Anterior cingulate cortex (tissue), 58 donors: ENCODE results near the gene GPATCH11.

Experiments
- DNase-seq, 58 donors: peaks; one replicate each; lab custom pipeline; 2025; lab: John Stamatoyannopoulos, UW

Gene GPATCH11

DNA sequence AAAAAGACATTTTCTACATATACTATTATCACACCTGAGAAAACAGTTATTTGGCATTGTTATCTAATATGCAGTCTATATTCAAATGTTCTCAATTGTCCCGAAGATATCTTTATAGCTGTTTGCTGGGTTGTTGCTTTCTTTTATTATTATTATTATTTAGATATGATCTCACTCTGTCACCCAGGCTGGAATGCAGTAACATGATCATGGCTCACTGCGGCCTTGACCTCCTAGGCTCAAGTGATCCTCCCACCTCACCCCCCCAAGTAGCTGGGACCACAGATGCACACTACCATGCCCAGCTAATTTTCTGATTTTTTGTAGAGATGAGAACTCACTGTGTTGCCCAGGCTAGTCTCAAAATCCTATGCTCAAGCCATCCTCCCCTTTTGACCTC lies 19.9 kb downstream of the GPATCH11 start:
- no peak for DNase-seq

DNA sequence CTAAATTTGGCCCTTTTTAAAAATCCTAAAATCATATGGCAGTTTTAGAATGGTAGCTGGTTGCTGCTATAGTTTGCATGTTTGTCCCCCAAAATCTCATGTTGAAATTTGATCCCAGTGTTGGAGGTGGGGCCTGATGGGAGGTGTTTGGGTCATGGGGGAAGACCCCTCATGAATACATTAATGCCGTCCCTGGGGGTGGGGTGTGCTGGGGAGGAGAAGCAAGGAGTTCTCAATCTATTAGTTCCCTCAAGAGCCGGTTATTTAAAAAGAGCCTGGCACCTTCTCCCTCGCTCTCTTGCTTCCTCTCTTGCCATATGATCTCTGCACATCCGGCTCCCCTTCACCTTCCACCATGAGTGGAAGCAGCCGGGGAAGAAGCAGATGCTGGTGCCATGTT lies 20.8 kb downstream of the GPATCH11 start:
- no peak for DNase-seq

DNA sequence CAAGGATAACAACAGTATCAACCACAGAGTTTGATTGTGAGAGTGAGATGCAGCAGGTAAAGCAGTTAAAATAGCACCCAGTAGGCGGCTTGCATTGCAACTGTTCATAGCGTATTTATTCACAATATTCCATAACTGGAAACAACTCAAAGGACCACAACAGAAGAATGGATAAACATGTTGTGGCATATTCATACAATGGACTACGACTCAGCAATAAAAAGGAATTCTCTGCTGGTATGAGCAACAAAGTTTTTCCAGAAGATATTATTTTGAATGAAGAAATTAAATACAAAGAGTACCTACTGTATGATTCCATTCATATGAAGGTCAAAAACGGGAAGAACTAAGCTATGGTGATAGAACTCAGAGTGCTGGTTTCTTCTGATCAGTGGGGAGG lies 25.2 kb downstream of the GPATCH11 start:
- DNase-seq: no peak

DNA sequence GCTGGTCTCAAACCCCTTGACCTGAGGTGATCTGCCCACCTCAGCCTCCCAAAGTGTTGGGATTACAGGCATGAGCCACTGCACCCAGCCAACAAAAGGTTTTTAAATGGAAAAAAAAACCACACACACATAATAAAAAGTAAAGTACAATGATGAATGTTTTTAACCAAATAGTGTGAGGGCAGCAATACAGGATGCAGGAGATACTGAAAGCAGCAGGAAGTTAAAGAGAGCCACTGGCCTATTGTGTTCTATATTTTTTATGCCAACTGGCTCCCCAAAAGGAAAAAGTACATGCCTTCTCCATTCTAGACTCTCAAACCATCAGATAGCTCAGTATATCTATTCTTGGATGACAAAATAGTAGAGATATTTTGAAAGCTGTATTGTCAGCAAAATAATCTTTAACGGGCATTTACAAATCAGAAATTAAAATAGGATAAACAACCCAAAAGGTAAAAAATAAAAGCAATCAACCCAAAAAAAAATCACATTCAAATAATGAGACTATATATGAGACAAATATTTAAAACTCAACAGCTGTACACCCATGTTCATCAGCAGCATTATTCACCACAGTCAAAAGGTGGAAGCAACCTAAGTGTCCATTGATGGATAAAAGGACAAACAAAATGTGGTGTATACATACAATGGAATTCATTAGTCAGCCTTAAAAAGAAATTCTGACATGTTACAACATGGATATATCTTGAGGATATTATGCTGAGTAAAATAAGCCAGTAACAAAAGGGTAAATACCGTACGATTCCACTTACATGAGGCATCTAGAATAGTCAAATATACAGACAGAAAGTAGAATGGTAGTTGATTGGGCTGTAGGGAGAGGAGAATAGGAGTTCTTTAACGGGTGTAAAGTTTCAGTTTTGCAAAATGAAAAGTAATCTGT lies 26.2 kb downstream of the GPATCH11 start:
- no peak for DNase-seq

DNA sequence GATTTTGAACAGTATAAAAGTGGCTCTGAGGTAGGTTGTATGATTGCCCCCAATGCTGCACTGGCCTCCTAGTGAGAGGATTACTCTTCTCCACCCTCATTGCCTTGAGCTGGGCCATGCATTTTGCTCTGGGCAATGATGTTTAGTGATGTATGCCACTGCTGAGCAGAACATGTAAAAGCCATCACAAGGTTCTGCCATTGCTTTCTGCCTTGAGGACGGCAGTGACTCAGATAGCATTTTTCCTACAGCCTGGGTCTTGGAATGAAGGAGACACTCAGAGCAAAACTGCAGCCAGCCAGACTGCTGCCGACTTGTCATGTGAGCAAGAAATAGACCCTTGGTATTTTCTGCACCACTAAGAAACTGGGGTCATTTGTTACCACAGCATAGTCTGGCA lies 27.6 kb downstream of the GPATCH11 start:
- DNase-seq: no peak

DNA sequence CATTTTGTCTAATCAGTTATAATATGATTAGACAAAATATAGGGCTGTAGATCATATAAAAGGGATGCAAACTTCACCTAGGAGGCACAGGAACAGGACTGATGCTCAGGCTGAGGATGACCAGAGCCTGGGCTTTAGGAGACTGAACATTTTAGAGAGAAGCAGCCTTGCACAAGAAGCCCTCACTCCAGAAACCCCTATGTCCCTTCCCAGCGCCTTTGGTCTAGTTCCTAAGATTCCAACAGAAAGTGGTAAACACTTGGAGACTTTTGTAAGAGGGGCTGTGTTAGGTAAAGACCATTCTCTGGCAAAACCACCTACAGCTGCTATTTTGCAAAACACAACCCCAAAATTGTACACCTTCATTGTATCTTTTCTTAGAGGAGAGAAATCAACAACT lies 33.2 kb downstream of the GPATCH11 start:
- no peak for DNase-seq

DNA sequence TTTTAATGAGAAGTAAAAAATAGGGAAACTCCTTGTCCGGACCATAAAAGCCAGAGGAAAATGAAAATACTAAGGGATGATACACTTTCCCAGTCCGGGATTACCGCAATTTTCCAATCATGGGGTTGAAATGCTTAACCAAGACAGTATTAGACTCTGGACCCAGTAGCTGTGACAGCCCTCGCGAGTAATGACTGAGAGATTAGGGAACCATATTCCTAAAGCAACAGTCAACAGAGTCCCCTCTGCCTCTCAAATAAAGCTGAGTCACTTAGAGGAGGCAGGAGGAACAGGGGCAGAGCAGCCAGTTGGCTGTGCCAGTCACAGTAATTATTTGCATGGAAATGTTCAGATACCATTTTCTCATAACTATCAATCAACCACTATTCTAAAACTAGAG lies 34.8 kb downstream of the GPATCH11 start:
- no peak for DNase-seq

DNA sequence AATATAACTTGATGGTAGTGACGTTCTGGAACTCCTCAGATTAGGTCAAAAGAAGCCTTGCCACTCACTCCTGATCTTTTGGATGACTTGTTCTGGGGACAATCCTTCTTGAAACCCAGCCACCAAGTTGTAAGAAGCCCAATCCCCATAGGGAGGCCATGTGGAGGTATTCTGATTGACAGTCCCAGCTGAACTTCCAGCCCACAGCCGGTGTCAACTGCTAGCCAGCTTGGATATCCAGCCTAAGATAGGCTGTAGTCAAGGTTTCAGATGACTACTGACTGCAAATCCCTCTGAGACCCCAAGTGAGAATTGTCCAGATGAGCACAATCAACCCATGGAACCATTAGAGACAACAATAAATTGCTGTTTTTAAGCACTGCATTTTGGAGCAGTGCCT lies 41.1 kb downstream of the GPATCH11 start:
- DNase-seq: no peak

DNA sequence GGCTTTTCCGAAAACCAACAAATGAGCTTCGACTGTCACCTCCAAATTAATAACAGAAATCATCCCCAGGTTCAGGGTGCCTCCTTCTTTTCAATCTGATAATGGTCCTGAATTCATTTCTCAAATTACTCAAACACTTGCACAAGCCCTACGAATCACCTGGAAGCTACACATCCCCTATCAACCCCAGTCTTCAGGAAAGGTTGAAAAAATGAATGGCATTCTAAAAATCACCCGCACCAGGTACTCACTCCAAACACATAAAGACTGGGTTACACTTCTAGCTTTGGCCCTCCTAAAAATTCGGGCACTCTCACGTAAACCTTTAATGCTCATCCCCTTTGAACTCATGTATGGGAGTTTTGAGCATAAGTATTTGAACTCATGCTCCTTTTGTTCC lies 48.6 kb downstream of the GPATCH11 start:
- no peak for DNase-seq

DNA sequence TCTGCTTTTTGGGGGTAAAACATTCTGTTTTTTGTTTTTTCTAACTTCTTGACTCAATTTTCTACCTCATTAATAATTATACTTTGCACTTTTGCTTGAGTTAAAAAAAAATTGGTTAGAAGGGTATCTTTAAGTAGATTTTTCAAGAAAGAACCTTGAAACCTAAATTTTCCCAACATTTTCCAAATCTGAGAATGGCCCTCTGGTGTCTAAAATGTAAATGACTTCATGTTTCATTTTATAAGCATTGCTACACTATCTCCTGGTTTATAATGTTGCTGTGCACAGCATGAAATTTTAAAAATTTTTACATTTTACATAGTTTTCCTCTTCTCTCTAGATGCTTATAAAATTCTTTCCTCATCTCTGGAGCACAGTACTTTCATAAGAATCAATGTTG lies 58.2 kb downstream of the GPATCH11 start:
- no peak for DNase-seq

DNA sequence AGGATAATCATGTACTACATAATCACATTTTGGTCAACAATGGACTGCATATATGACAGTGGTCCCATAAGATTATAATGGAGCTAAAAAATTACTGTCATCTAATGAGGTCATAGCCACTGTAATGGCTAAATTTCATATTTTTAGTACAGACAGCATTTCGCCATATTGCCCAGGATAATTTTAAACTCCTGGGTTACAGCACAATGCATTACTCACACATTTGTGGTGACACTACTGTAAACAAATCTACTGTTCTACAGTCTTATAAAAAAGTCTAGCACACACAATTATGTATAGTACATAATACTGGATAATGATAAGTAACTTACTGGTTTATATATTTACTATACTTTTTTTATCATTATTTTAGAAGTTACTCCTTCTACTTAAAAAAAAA lies 59.7 kb downstream of the GPATCH11 start:
- no peak for DNase-seq

DNA sequence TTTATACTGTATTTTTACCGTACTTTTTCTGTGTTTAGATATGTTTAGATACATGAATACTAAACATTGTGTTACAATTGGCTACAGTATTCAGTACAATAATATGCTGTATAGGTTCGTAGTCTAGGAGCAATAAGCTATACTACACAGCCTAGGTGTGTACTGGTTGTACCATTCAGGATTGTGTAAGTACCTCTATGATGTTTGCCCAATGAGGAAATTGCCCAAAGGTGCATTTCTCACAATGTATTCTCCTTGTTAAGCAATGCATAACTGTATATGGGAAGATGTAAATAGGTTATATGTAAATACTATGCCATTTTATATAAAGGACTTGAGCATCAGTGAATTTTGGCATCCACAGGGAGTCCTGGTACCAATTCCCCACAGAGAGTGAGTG lies 61.7 kb downstream of the GPATCH11 start:
- no peak for DNase-seq

DNA sequence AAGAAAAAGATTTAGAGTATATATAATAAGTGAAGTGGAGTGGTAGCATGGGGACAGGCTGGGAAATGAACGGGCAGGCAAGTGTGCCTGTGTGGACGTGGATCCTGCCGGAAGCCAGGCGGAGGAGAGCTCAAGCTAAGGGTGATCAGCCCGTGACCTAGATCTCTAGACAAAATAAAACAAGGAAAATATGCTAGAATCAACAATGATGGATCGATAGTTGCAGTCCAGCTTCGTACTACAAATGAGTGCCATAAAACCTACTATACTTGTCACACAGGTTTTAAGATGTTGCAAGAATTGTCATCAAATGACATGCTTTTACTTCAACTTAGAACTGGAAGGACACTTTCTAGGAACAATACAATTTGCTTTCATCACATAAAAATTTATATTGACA lies 64.0 kb downstream of the GPATCH11 start:
- DNase-seq: no peak
